ENCODE measurements around the gene GGCX.

GRCh38 chr2:85596486-85597143 lies 35.3 kb upstream of the GGCX start:
- TF ChIP-seq CTCF (IDR thresholded peaks at IDR 0.05; ENCODE audit: low read length) (no peak), EZH2 (IDR thresholded peaks at IDR 0.05; ENCODE audit: borderline replicate concordance, low read length) (no peak)
